ENCODE results near the gene ZBTB21.

Gene ZBTB21

DNA sequence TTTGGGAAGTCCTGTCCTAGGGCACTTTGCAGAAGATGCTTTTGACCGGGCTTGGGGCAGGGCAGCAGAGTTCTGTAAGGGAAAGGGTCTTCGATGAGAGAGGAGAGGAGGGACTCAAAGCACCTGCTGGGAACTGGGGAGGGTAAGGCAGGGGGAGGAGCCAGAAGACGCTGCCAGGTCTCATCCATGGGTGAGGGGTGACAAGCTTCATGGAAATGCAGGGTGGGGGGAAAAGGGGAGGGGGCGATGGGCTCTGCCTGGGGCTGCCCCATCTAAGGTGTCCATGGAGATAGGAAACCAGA is 35.5 kb downstream of the ZBTB21 start:
- no peaks in the 10 kb centered on the region for H4K20me1 ChIP-seq (ENCODE audit: control insufficient read depth, insufficient read depth, low read depth, low read length)
- no peaks in the 10 kb centered on the region for H3K79me2 ChIP-seq (ENCODE audit: control insufficient read depth, low read length)
- H3K36me3 ChIP-seq (ENCODE audit: control insufficient read depth, low read length) = no peaks in the 10 kb centered on the region
- H3K27me3 ChIP-seq (ENCODE audit: control insufficient read depth, low read length) = no peaks in the 10 kb centered on the region
- peaks cover 15% of the 10 kb centered on the region for H3K4me1 ChIP-seq (ENCODE audit: control insufficient read depth, low read length)
- H3K9me3 ChIP-seq (ENCODE audit: control insufficient read depth, insufficient read depth, low read length) = peaks cover 4% of the 10 kb centered on the region; the same call in 1 of the 2 replicates
- H3K4me3 ChIP-seq (ENCODE audit: low read length) = peak overlapping the region; percentile 10; the same call in 1 of the 2 replicates
- no peak for TF ChIP-seq EZH2phosphoT487 (IDR thresholded peaks at IDR 0.05; ENCODE audit: borderline replicate concordance, low read length)
- no peak for TF ChIP-seq CTCF (IDR thresholded peaks at IDR 0.05; ENCODE audit: low read depth, low read length, poor library complexity, severe bottlenecking)
- H3F3A ChIP-seq (ENCODE audit: control insufficient read depth, insufficient read depth) = no peaks in the 10 kb centered on the region
- H3K4me2 ChIP-seq (ENCODE audit: low read length) = peak overlapping the region; percentile 49
- no peak overlapping the region for H3K27ac ChIP-seq (ENCODE audit: low read depth, low read length)
- H3K9me2 ChIP-seq (replicated peaks; ENCODE audit: control insufficient read depth, low read length) = no peaks in the 10 kb centered on the region

DNA sequence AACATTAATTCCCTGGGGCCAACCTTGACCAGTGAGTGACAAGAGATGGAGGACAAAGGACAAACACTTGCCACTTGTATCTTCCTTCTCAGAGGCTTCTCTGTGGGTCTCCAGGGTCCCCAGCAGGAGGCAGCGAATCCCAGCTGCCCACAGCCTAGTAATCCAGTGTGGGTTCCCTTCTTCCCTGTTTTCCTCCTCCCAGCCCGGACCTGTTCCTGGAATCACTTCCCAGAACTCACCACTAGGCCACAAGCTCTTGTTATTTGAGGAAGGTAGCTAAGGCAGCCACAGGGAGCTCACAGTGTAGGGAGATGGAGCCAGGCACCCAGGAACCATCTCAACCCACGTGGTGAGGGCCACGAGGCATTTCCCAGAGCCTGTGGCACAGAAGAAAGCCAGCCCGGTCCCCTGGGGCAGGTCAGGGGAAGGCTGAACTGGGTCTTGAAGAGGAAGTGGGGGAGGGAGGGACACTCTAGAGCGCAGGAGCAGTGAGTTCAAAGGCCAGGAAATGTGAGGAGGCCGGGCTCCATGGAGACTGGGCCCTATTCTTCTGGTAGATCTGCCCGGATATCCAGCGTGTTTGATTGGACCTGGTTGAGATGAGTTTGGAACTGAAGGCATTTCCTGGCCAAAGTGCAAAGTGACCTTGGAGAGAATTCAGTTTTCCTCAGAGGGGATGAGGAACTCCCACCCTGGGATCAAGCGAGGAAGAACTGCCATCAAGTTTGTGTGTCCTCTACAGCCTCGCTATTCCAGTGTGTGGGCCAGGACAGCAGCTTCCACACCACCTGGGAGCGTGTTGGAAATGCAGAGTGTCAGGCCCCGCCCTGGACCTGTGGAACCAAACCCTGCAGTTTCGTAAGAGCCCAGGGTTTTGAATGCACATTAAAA is 36.1 kb downstream of the ZBTB21 start:
- peak overlapping the region; percentile 10 for H3K4me3 ChIP-seq (ENCODE audit: low read length)
- peaks cover 16% of the 10 kb centered on the region for H3K4me1 ChIP-seq (ENCODE audit: control insufficient read depth, low read length)
- no peaks in the 10 kb centered on the region for H3K79me2 ChIP-seq (ENCODE audit: control insufficient read depth, low read length)
- H3K27me3 ChIP-seq (ENCODE audit: control insufficient read depth, low read length) = no peaks in the 10 kb centered on the region
- TF ChIP-seq CTCF (IDR thresholded peaks at IDR 0.05; ENCODE audit: low read depth, low read length, poor library complexity, severe bottlenecking) (peak; percentile 38), EZH2phosphoT487 (IDR thresholded peaks at IDR 0.05; ENCODE audit: borderline replicate concordance, low read length) (no peak)
- no peaks in the 10 kb centered on the region for H3K36me3 ChIP-seq (ENCODE audit: control insufficient read depth, low read length)
- no peak overlapping the region for H3K27ac ChIP-seq (ENCODE audit: low read depth, low read length)
- no peaks in the 10 kb centered on the region for H4K20me1 ChIP-seq (ENCODE audit: control insufficient read depth, insufficient read depth, low read depth, low read length)
- H3K4me2 ChIP-seq (ENCODE audit: low read length) = peak overlapping the region; percentile 49
- H3K9me2 ChIP-seq (replicated peaks; ENCODE audit: control insufficient read depth, low read length) = no peaks in the 10 kb centered on the region
- no peaks in the 10 kb centered on the region for H3F3A ChIP-seq (ENCODE audit: control insufficient read depth, insufficient read depth)
- no peaks in the 10 kb centered on the region for H3K9me3 ChIP-seq (ENCODE audit: control insufficient read depth, insufficient read depth, low read length)

GRCh38 chr21:41973427-41973831 is 36.7 kb downstream of the ZBTB21 start:
- H3K36me3 ChIP-seq (ENCODE audit: control insufficient read depth, low read length) = no peaks in the 10 kb centered on the region
- no peak overlapping the region for H3K4me3 ChIP-seq (ENCODE audit: low read length)

More at GRCh38 chr21:41973427-41973831, 36.7 kb downstream of the ZBTB21 start:
- H3K27ac ChIP-seq (ENCODE audit: low read depth, low read length) = no peak overlapping the region
- peaks cover 23% of the 10 kb centered on the region for H3K4me1 ChIP-seq (ENCODE audit: control insufficient read depth, low read length)
- no peaks in the 10 kb centered on the region for H4K20me1 ChIP-seq (ENCODE audit: control insufficient read depth, insufficient read depth, low read depth, low read length)
- no peaks in the 10 kb centered on the region for H3K79me2 ChIP-seq (ENCODE audit: control insufficient read depth, low read length)
- no peaks in the 10 kb centered on the region for H3K9me3 ChIP-seq (ENCODE audit: control insufficient read depth, insufficient read depth, low read length)
- H3K9me2 ChIP-seq (replicated peaks; ENCODE audit: control insufficient read depth, low read length) = no peaks in the 10 kb centered on the region
- H3F3A ChIP-seq (ENCODE audit: control insufficient read depth, insufficient read depth) = no peaks in the 10 kb centered on the region
- no peaks in the 10 kb centered on the region for H3K27me3 ChIP-seq (ENCODE audit: control insufficient read depth, low read length)
- H3K4me2 ChIP-seq (ENCODE audit: low read length) = no peak overlapping the region; the same call in 1 of the 2 replicates
- no peak for TF ChIP-seq EZH2phosphoT487 (IDR thresholded peaks at IDR 0.05; ENCODE audit: borderline replicate concordance, low read length)
- TF ChIP-seq CTCF (IDR thresholded peaks at IDR 0.05; ENCODE audit: low read depth, low read length, poor library complexity, severe bottlenecking) = no peak

All from DOHH2 (cell line).